AG04450 (cell line): ENCODE measurements around the gene PPP1R1B. TPM values are rescaled to one million over a fixed set of nuclear protein-coding genes. Genes with fewer than 3 reads are reported as not detected.

ENCODE experiments used
- CTCF ChIA-PET: fragments of 300-600, 350-600 bp; formaldehyde crosslinking; extraction: SDS; loops from one replicate; lab custom pipeline; 2022; ENCODE audit warnings: antibody characterized with exemption, inconsistent platforms; lab: Charles Lee
- POLR2A ChIA-PET: fragments of 350-600 bp; formaldehyde crosslinking; extraction: SDS; loops from one replicate; lab custom pipeline; 2021; ENCODE audit warnings: antibody characterized with exemption, inconsistent platforms; lab: Yijun Ruan, JAX
- DNase-seq: peaks from one replicate; pipeline ENCODE4 v3.0.0-alpha.2; 2011; ENCODE audit warnings: low read depth, low spot score
- H3K27ac ChIP-seq: one replicate; pipeline ENCODE4 v1.5.1; 2012; ENCODE audit warnings: low read depth, low read length, control low read depth
- H3K27me3 ChIP-seq: one replicate; pipeline ENCODE4 v1.6.0; 2012; ENCODE audit warnings: low read length; ENCODE audit not compliant: control insufficient read depth, insufficient read depth
- H3K4me3 ChIP-seq: 2 replicates; pipeline ENCODE4 v1.5.1; 2011; ENCODE audit warnings: mild to moderate bottlenecking, low read depth, low read length, control low read depth
- H3K9me3 ChIP-seq: 2 replicates; pipeline ENCODE4 v1.5.1; 2012; ENCODE audit warnings: low read length; ENCODE audit not compliant: control insufficient read depth, insufficient read depth
- polyA plus RNA-seq: library from polyadenylated mRNA; depleted of rRNA; stranded (reverse); fragments of >200 nt; gene quantifications from 2 replicates; pipeline ENCODE4 v1.2.3, GENCODE V29; 2011
- TF ChIP-seq, protein P1 (sequence below): IDR thresholded peaks from 2 replicates; pipeline ENCODE4 v1.5.1; 2011; ENCODE audit warnings: low read depth, low read length, control low read depth, inconsistent platforms

Gene PPP1R1B
- polyA plus RNA-seq, 1 experiment: not detected

- TF ChIP-seq, protein P1, sequence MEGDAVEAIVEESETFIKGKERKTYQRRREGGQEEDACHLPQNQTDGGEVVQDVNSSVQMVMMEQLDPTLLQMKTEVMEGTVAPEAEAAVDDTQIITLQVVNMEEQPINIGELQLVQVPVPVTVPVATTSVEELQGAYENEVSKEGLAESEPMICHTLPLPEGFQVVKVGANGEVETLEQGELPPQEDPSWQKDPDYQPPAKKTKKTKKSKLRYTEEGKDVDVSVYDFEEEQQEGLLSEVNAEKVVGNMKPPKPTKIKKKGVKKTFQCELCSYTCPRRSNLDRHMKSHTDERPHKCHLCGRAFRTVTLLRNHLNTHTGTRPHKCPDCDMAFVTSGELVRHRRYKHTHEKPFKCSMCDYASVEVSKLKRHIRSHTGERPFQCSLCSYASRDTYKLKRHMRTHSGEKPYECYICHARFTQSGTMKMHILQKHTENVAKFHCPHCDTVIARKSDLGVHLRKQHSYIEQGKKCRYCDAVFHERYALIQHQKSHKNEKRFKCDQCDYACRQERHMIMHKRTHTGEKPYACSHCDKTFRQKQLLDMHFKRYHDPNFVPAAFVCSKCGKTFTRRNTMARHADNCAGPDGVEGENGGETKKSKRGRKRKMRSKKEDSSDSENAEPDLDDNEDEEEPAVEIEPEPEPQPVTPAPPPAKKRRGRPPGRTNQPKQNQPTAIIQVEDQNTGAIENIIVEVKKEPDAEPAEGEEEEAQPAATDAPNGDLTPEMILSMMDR: no peak
- ChIA-PET CTCF (interaction anchor here (0.5 to 2.1 kb wide), 4 partner anchors 11 to 43 kb away, joined by 3 to 9 read pairs (median 3); no protein-coding TSS in a partner anchor), POLR2A (interaction anchor here (1.1 kb wide), 1 partner anchor 10 kb away, joined by 3 read pairs; no protein-coding TSS in a partner anchor)
- Histone ChIP-seq H3K27me3 (peaks cover 20% of the 10 kb centered on the region), H3K27ac (no peak within 1 kb of the TSS), H3K4me3 (no peak within 1 kb of the TSS), H3K9me3 (no peaks in the 10 kb centered on the region; the same call in 1 of the 2 replicates)
- DNase-seq: no peak
Observed at GRCh38 chr17:39664581-39665561, 38.1 kb downstream of the PPP1R1B start, which contains the start of gene TCAP. Gene TCAP (plus strand): TSS chr17:39665349. CDS start chr17:39665360, 11 bp downstream.

DNA sequence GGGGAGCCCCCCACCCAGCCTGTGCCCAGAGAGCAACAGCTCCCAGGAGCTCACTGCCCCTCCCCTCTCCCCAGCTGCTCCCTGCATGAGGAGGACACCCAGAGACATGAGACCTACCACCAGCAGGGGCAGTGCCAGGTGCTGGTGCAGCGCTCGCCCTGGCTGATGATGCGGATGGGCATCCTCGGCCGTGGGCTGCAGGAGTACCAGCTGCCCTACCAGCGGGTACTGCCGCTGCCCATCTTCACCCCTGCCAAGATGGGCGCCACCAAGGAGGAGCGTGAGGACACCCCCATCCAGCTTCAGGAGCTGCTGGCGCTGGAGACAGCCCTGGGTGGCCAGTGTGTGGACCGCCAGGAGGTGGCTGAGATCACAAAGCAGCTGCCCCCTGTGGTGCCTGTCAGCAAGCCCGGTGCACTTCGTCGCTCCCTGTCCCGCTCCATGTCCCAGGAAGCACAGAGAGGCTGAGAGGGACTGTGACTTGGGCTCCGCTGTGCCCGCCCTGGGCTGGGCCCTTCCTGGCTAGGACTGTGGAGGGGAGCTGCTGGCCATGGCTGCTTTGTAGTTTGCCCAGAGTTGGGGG is 39.0 kb downstream of the PPP1R1B start:
- no peak for DNase-seq
- no peak overlapping the region for H3K27ac ChIP-seq
- no peaks in the 10 kb centered on the region; the same call in 1 of the 2 replicates for H3K9me3 ChIP-seq
- no peak overlapping the region for H3K4me3 ChIP-seq
- CTCF ChIA-PET: interaction anchor here (0.7 to 2.1 kb wide), 4 partner anchors 15 to 65 kb away, joined by 3 to 9 read pairs (median 3); partner anchors contain the start of gene MIEN1
- peaks cover 28% of the 10 kb centered on the region for H3K27me3 ChIP-seq
- POLR2A ChIA-PET: no interaction called here
- TF ChIP-seq, protein P1: 0 out of 2 replicates have a peak, but pooled peaks have one; percentile 6

DNA sequence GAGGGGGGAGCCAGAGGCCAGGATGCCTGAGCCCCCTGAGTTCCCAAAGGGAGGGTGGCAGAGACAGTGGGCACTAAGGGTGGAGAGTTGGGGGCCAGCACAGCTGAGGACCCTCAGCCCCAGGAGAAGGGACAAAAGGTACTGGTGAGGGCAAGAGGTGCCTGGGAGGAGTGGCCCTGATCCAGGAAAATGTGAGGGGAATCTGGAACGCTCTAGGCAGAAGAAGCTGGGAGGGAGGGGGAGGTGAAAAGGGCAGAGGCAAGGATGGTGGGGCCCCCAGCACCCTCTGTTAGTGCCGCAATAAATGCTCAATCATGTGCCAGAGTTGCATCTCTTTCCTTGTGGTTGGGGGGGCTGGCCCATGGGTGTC is 39.5 kb downstream of the PPP1R1B start:
- ChIA-PET CTCF (interaction anchor here (0.7 to 2.1 kb wide), 4 partner anchors 15 to 64 kb away, joined by 3 to 9 read pairs (median 3); partner anchors contain the start of gene MIEN1), POLR2A (no interaction called here)
- no peak for DNase-seq
- Histone ChIP-seq H3K27me3 (peaks cover 33% of the 10 kb centered on the region), H3K4me3 (no peak overlapping the region), H3K27ac (no peak overlapping the region), H3K9me3 (no peaks in the 10 kb centered on the region; the same call in 1 of the 2 replicates)
- TF ChIP-seq, protein P1: no peak

GRCh38 chr17:39666601-39667261 is 40.0 kb downstream of the PPP1R1B start:
- H3K27me3 ChIP-seq: peaks cover 37% of the 10 kb centered on the region

More at GRCh38 chr17:39666601-39667261, 40.0 kb downstream of the PPP1R1B start:
- H3K9me3 ChIP-seq: no peaks in the 10 kb centered on the region; the same call in 1 of the 2 replicates
- no peak overlapping the region for H3K27ac ChIP-seq
- no peak for DNase-seq
- ChIA-PET POLR2A (no interaction called here), CTCF (interaction anchor here (0.7 to 2.1 kb wide), 5 partner anchors 13 to 64 kb away, joined by 3 to 9 read pairs (median 3); partner anchors contain the start of gene MIEN1)
- TF ChIP-seq, protein P1: no peak
- H3K4me3 ChIP-seq: no peak overlapping the region
